ENCODE results near the gene AFAP1. TPM values are rescaled to one million over a fixed set of nuclear protein-coding genes. Genes with fewer than 3 reads are reported as not detected.

The AFAP1 gene
- total and polyA plus RNA-seq, 2 of the 4 experiments (the other 2 are of a cell fraction) = 48.2 to 80.9 TPM

- TF ChIP-seq ELK1 (IDR thresholded peaks at IDR 0.05; ENCODE audit: borderline replicate concordance, low read depth, low read length) = no peak
- TF ChIP-seq POLR2A (IDR thresholded peaks at IDR 0.05; ENCODE audit: low read depth, low read length) = no peak
These were observed 63.3 kb downstream of the AFAP1 start (continued) for GRCh38 chr4:7876201-7876875.

- Histone ChIP-seq H3K23ac (ENCODE audit: low read depth, low read length) (no peak overlapping the region), H2AK5ac (ENCODE audit: low read depth, low read length) (peak overlapping the region; percentile 52; the same call in 1 of the 2 replicates), H3K4me1 (ENCODE audit: control insufficient read depth, insufficient read depth, low read length) (peaks cover 44% of the 10 kb centered on the region), H3K14ac (replicated peaks; ENCODE audit: low read depth, low read length) (no peak overlapping the region), H3K36me3 (ENCODE audit: control insufficient read depth, insufficient read depth, low read length) (peaks cover 19% of the 10 kb centered on the region), H3K18ac (ENCODE audit: low read depth, low read length) (no peak overlapping the region; the same call in 1 of the 2 replicates), H2AFZ (replicated peaks; ENCODE audit: low read length, poor library complexity) (no peak overlapping the region), H3K4me3 (ENCODE audit: insufficient read depth, low read depth, low read length) (no peak overlapping the region), H2BK5ac (ENCODE audit: low read depth, low read length, poor library complexity, severe bottlenecking) (peak overlapping the region; percentile 60), H3K27me3 (ENCODE audit: control insufficient read depth, insufficient read depth, low read length) (no peaks in the 10 kb centered on the region), H3K4ac (ENCODE audit: low read depth, low read length) (0 out of 2 replicates have a peak overlapping the region, but pooled peaks have one; percentile 40), H3K9me3 (ENCODE audit: control insufficient read depth, insufficient read depth, low read length) (no peaks in the 10 kb centered on the region), H3K9ac (ENCODE audit: low read depth, low read length) (no peak overlapping the region), H3K27ac (ENCODE audit: insufficient read depth, low read length) (no peak overlapping the region), H2AK9ac (replicated peaks; ENCODE audit: low read depth, low read length, poor library complexity) (no peak overlapping the region), H4K8ac (ENCODE audit: low read depth in 2 of 2, low read length in 2 of 2) (no peak overlapping the region), H4K91ac (ENCODE audit: insufficient read depth, low read depth, low read length) (no peak overlapping the region), H2BK15ac (ENCODE audit: low read depth, low read length) (no peak overlapping the region), H4K5ac (ENCODE audit: low read depth, low read length) (no peak overlapping the region; the same call in 1 of the 2 replicates), H3K79me1 (ENCODE audit: low read depth in 1 of 2, low read length in 2 of 2) (peaks cover 9 to 80% of the 10 kb centered on the region in 2 experiments), H3K4me2 (ENCODE audit: low read depth, low read length) (no peak overlapping the region), H2BK20ac (ENCODE audit: low read depth, low read length) (no peak overlapping the region), H3K56ac (ENCODE audit: extremely low read depth, insufficient read depth, low read length) (no peak overlapping the region), H3K9me1 (ENCODE audit: insufficient read depth, low read length) (peaks cover 34% of the 10 kb centered on the region), H2BK120ac (ENCODE audit: low read depth, low read length) (no peak overlapping the region), H4K20me1 (ENCODE audit: insufficient read depth, low read length) (peaks cover 66% of the 10 kb centered on the region)
- no TSS peak for BruUV-seq (replicated peaks)
- DNase-seq (no peak), ATAC-seq (ENCODE audit: low read depth) (no peak)
- ChIA-PET POLR2A (ENCODE audit: unreplicated experiment) (no interaction called here), CTCF (interaction anchor here (1.3 kb wide), 1 partner anchor 9 kb away, joined by 3 read pairs; no protein-coding TSS in a partner anchor)
- dilution Hi-C loops (cut with HindIII; ENCODE audit: low sequenced_read_pairs, unreplicated experiment) (no loop called here), in situ Hi-C loops (cut with MboI; ENCODE audit: low sequenced_read_pairs) (no loop called here), intact Hi-C loops (cut with micrococcal nuclease) (loop anchor here (5.0 kb wide), 1 partner anchor 62 kb away; the partner anchor contains the start of gene AFAP1)
- no CpG with 5 or more reads among the region's 3 CpGs for WGBS, 2 experiments (ENCODE audit: extremely low coverage in 2 of 2, insufficient read length in 1 of 2)
- peak; percentile 92 for TF ChIP-seq MAFK (IDR thresholded peaks at IDR 0.05; ENCODE audit: low read depth, low read length)
- TF ChIP-seq POLR2A (IDR thresholded peaks at IDR 0.05; ENCODE audit: low read depth, low read length) = no peak
These were observed 64.8 kb downstream of the AFAP1 start for GRCh38 chr4:7874838-7875237.

Measured in IMR-90 (cell line).